Measurements from ENCODE around the gene MYOT.

- TF ChIP-seq CTCF (IDR thresholded peaks at IDR 0.05) (no peak), POLR2A (IDR thresholded peaks at IDR 0.05; ENCODE audit: low read depth) (no peak), EP300 (IDR thresholded peaks at IDR 0.05) (no peak), POLR2AphosphoS5 (IDR thresholded peaks at IDR 0.05) (no peak)
Observed at GRCh38 chr5:137858223-137858916, 9.3 kb upstream of the MYOT start.
